ENCODE data around the gene BHLHE40. TPM values are rescaled to one million over a fixed set of nuclear protein-coding genes. Genes with fewer than 3 reads are reported as not detected.

Gene BHLHE40
- total and polyA plus RNA-seq, 2 of the 8 experiments (the other 6 are each of a cell fraction or from before 2014, with no cell fraction given): 1.5 to 2.2 TPM

GRCh38 chr3:4974154-4974553 is 5.1 kb upstream of the BHLHE40 start (continued):
- no peak for TF ChIP-seq EGR1 (IDR thresholded peaks at IDR 0.05; ENCODE audit: borderline replicate concordance, low read depth, low read length)
- TF ChIP-seq FOSL1 (IDR thresholded peaks at IDR 0.05; ENCODE audit: insufficient read depth, low read depth, low read length): no peak
- TF ChIP-seq BRCA1 (IDR thresholded peaks at IDR 0.05; ENCODE audit: low read depth, low read length): no peak
